ENCODE data around the gene FAM151A.

Gene FAM151A

GRCh38 chr1:54567961-54568360, 55.4 kb downstream of the FAM151A start:
- Histone ChIP-seq H3K9ac (ENCODE audit: low read depth, low read length, poor library complexity) (no peak overlapping the region), H2BK12ac (ENCODE audit: low read length) (no peak overlapping the region), H3K4me2 (ENCODE audit: insufficient read depth, low read length, poor library complexity, severe bottlenecking) (no peak overlapping the region), H3K4ac (ENCODE audit: low read length) (no peak overlapping the region), H4K91ac (ENCODE audit: low read depth, low read length, poor library complexity) (peak overlapping the region; percentile 34), H2BK120ac (ENCODE audit: low read depth, low read length) (no peak overlapping the region), H3K27ac (replicated peaks; ENCODE audit: low read length) (no peak overlapping the region), H2BK5ac (ENCODE audit: low read length) (no peak overlapping the region), H3K27me3 (ENCODE audit: control insufficient read depth in 3 of 3, insufficient read depth in 3 of 3, low read depth in 1 of 3, low read length in 3 of 3) (no peaks in the 10 kb centered on the region), H2AFZ (ENCODE audit: low read length) (no peak overlapping the region), H3K18ac (ENCODE audit: low read length) (peak overlapping the region; percentile 31), H4K8ac (ENCODE audit: low read depth, low read length) (no peak overlapping the region), H3K23ac (ENCODE audit: low read depth, low read length, poor library complexity) (no peak overlapping the region), H3K36me3 (replicated peaks in 1 of 2; ENCODE audit: control insufficient read depth in 2 of 2, insufficient read depth in 2 of 2, low read length in 2 of 2) (no peaks in the 10 kb centered on the region), H2AK5ac (ENCODE audit: low read depth, low read length) (no peak overlapping the region), H3K9me3 (replicated peaks in 1 of 2; ENCODE audit: control insufficient read depth in 2 of 2, insufficient read depth in 1 of 2, low read depth in 1 of 2, low read length in 2 of 2) (no peaks in the 10 kb centered on the region), H2BK15ac (ENCODE audit: low read length) (no peak overlapping the region), H3K4me1 (ENCODE audit: control insufficient read depth in 2 of 2, insufficient read depth in 1 of 2, low read depth in 1 of 2, low read length in 2 of 2) (peaks cover 14 to 20% of the 10 kb centered on the region in 2 donors), H3K14ac (ENCODE audit: low read length) (no peak overlapping the region), H3K79me1 (ENCODE audit: low read depth, low read length) (no peaks in the 10 kb centered on the region), H3K4me3 (ENCODE audit: low read length in 2 of 2) (no peak overlapping the region)
- no CpG with 5 or more reads among the region's 5 CpGs for WGBS, 2 donors (ENCODE audit: extremely low coverage in 2 of 2, insufficient read length in 2 of 2, insufficient replicate concordance in 1 of 2)
- DNase-seq (ENCODE audit: low spot score): no peak

GRCh38 chr1:54566438-54567141, 56.7 kb downstream of the FAM151A start:
- Histone ChIP-seq H3K27ac (replicated peaks; ENCODE audit: low read length) (no peak overlapping the region), H3K27me3 (ENCODE audit: control insufficient read depth in 3 of 3, insufficient read depth in 3 of 3, low read depth in 1 of 3, low read length in 3 of 3) (no peaks in the 10 kb centered on the region), H3K4me1 (ENCODE audit: control insufficient read depth in 2 of 2, insufficient read depth in 1 of 2, low read depth in 1 of 2, low read length in 2 of 2) (peaks cover 6 to 10% of the 10 kb centered on the region in 2 donors), H3K9ac (ENCODE audit: low read depth, low read length, poor library complexity) (no peak overlapping the region), H3K18ac (ENCODE audit: low read length) (no peak overlapping the region), H3K4me3 (ENCODE audit: low read length in 2 of 2) (no peak overlapping the region), H4K8ac (ENCODE audit: low read depth, low read length) (no peak overlapping the region), H2BK120ac (ENCODE audit: low read depth, low read length) (no peak overlapping the region), H3K79me1 (ENCODE audit: low read depth, low read length) (no peaks in the 10 kb centered on the region), H2AK5ac (ENCODE audit: low read depth, low read length) (no peak overlapping the region), H3K36me3 (replicated peaks in 1 of 2; ENCODE audit: control insufficient read depth in 2 of 2, insufficient read depth in 2 of 2, low read length in 2 of 2) (no peaks in the 10 kb centered on the region), H2BK12ac (ENCODE audit: low read length) (no peak overlapping the region), H4K91ac (ENCODE audit: low read depth, low read length, poor library complexity) (no peak overlapping the region), H3K4me2 (ENCODE audit: insufficient read depth, low read length, poor library complexity, severe bottlenecking) (no peak overlapping the region), H3K4ac (ENCODE audit: low read length) (no peak overlapping the region), H3K23ac (ENCODE audit: low read depth, low read length, poor library complexity) (no peak overlapping the region), H2BK15ac (ENCODE audit: low read length) (no peak overlapping the region), H3K14ac (ENCODE audit: low read length) (no peak overlapping the region), H2AFZ (ENCODE audit: low read length) (no peak overlapping the region), H3K9me3 (replicated peaks in 1 of 2; ENCODE audit: control insufficient read depth in 2 of 2, insufficient read depth in 1 of 2, low read depth in 1 of 2, low read length in 2 of 2) (no peaks in the 10 kb centered on the region), H2BK5ac (ENCODE audit: low read length) (no peak overlapping the region)
- WGBS, 2 donors (ENCODE audit: extremely low coverage in 2 of 2, insufficient read length in 2 of 2, insufficient replicate concordance in 1 of 2): no CpG with 5 or more reads among the region's 5 CpGs
- DNase-seq (ENCODE audit: low spot score): no peak

DNA sequence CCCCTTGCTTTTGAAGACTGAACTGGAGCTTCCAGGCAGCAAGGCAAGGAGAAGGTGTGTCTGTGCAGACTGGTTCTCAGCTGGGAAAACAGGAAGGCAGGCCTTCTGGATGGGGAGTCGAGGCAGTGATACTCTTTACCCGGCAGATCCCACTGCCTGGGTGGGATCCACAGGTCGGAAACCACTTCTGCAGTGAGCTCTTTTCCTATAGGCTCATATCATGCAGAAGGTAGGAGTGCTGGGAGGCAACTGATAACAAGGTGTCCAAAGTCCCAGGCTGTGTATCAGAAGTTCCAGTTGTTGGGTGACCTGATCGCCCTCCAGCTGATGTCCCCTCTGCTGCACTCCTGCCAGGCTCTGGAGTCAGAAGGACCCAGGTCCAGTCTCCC, 58.2 kb downstream of the FAM151A start:
- DNase-seq (ENCODE audit: low spot score): no peak
- Histone ChIP-seq H3K9ac (ENCODE audit: low read depth, low read length, poor library complexity) (no peak overlapping the region), H3K4me2 (ENCODE audit: insufficient read depth, low read length, poor library complexity, severe bottlenecking) (no peak overlapping the region), H2BK15ac (ENCODE audit: low read length) (no peak overlapping the region), H3K9me3 (replicated peaks in 1 of 2; ENCODE audit: control insufficient read depth in 2 of 2, insufficient read depth in 1 of 2, low read depth in 1 of 2, low read length in 2 of 2) (peaks cover 0 to under 1% of the 10 kb centered on the region in 2 donors), H3K4me3 (ENCODE audit: low read length in 2 of 2) (no peak overlapping the region), H3K79me1 (ENCODE audit: low read depth, low read length) (no peaks in the 10 kb centered on the region), H3K4ac (ENCODE audit: low read length) (no peak overlapping the region), H3K27ac (replicated peaks; ENCODE audit: low read length) (no peak overlapping the region), H3K14ac (ENCODE audit: low read length) (no peak overlapping the region), H3K4me1 (ENCODE audit: control insufficient read depth in 2 of 2, insufficient read depth in 1 of 2, low read depth in 1 of 2, low read length in 2 of 2) (peaks cover 0 to 5% of the 10 kb centered on the region in 2 donors), H2BK12ac (ENCODE audit: low read length) (no peak overlapping the region), H4K8ac (ENCODE audit: low read depth, low read length) (no peak overlapping the region), H3K36me3 (replicated peaks in 1 of 2; ENCODE audit: control insufficient read depth in 2 of 2, insufficient read depth in 2 of 2, low read length in 2 of 2) (no peaks in the 10 kb centered on the region), H3K23ac (ENCODE audit: low read depth, low read length, poor library complexity) (no peak overlapping the region), H2BK120ac (ENCODE audit: low read depth, low read length) (no peak overlapping the region), H3K27me3 (ENCODE audit: control insufficient read depth in 3 of 3, insufficient read depth in 3 of 3, low read depth in 1 of 3, low read length in 3 of 3) (no peaks in the 10 kb centered on the region), H2BK5ac (ENCODE audit: low read length) (peak overlapping the region; percentile 1), H2AK5ac (ENCODE audit: low read depth, low read length) (no peak overlapping the region), H3K18ac (ENCODE audit: low read length) (no peak overlapping the region), H2AFZ (ENCODE audit: low read length) (no peak overlapping the region), H4K91ac (ENCODE audit: low read depth, low read length, poor library complexity) (no peak overlapping the region)
- no CpG with 5 or more reads among the region's 4 CpGs for WGBS, 2 donors (ENCODE audit: extremely low coverage in 2 of 2, insufficient read length in 2 of 2, insufficient replicate concordance in 1 of 2)

GRCh38 chr1:54564312-54565112, 58.8 kb downstream of the FAM151A start:
- Histone ChIP-seq H3K27ac (replicated peaks; ENCODE audit: low read length) (no peak overlapping the region), H4K91ac (ENCODE audit: low read depth, low read length, poor library complexity) (no peak overlapping the region), H3K27me3 (ENCODE audit: control insufficient read depth in 3 of 3, insufficient read depth in 3 of 3, low read depth in 1 of 3, low read length in 3 of 3) (no peaks in the 10 kb centered on the region), H4K8ac (ENCODE audit: low read depth, low read length) (no peak overlapping the region), H3K18ac (ENCODE audit: low read length) (peak overlapping the region; percentile 19), H3K36me3 (replicated peaks in 1 of 2; ENCODE audit: control insufficient read depth in 2 of 2, insufficient read depth in 2 of 2, low read length in 2 of 2) (no peaks in the 10 kb centered on the region), H3K4me3 (ENCODE audit: low read length in 2 of 2) (no peak overlapping the region), H3K9me3 (replicated peaks in 1 of 2; ENCODE audit: control insufficient read depth in 2 of 2, insufficient read depth in 1 of 2, low read depth in 1 of 2, low read length in 2 of 2) (peaks cover 0 to 2% of the 10 kb centered on the region in 2 donors), H2BK120ac (ENCODE audit: low read depth, low read length) (no peak overlapping the region), H3K79me1 (ENCODE audit: low read depth, low read length) (no peaks in the 10 kb centered on the region), H3K23ac (ENCODE audit: low read depth, low read length, poor library complexity) (no peak overlapping the region), H3K14ac (ENCODE audit: low read length) (no peak overlapping the region), H3K4me2 (ENCODE audit: insufficient read depth, low read length, poor library complexity, severe bottlenecking) (no peak overlapping the region), H2BK15ac (ENCODE audit: low read length) (no peak overlapping the region), H2BK12ac (ENCODE audit: low read length) (no peak overlapping the region), H2AK5ac (ENCODE audit: low read depth, low read length) (no peak overlapping the region), H3K4me1 (ENCODE audit: control insufficient read depth in 2 of 2, insufficient read depth in 1 of 2, low read depth in 1 of 2, low read length in 2 of 2) (peaks cover 0 to 10% of the 10 kb centered on the region in 2 donors), H3K4ac (ENCODE audit: low read length) (no peak overlapping the region), H2BK5ac (ENCODE audit: low read length) (no peak overlapping the region), H2AFZ (ENCODE audit: low read length) (no peak overlapping the region), H3K9ac (ENCODE audit: low read depth, low read length, poor library complexity) (no peak overlapping the region)
- WGBS, 2 donors (ENCODE audit: extremely low coverage in 2 of 2, insufficient read length in 2 of 2, insufficient replicate concordance in 1 of 2): no CpG with 5 or more reads among the region's 17 CpGs
- no peak for DNase-seq (ENCODE audit: low spot score)
